ENCODE measurements around the gene UPK3B.
"Not testable (repeated sequence)": the region's sequence is repeated elsewhere in the genome, so short reads cannot be mapped to it uniquely, and the experiment has no call there.

The UPK3B gene

GRCh38 chr7:76482660-76483059, 27.7 kb upstream of the UPK3B start:
- not testable (repeated sequence) for H3K27me3 Mint-ChIP-seq; H3K36me3 Mint-ChIP-seq (ENCODE audit: low read depth)

DNA sequence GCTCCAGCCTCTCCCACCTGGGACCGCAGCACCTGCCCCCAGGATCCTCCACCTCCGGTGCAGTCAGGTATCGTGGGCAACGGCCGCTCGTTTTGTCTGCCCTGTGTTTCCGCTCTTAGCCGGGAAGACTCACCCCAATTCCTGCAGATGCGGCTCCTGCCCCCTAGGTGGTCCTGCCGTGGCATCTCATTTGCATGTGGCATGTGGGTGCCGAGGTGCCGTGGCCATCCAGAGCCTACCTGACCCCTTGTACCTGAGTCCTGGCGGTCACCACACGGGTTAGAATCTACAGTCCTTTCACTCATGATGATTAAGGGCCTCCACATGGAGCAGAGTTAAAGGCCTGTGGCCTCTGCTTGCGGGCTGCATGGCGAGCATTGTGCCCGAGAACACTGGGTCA, 27.3 kb upstream of the UPK3B start:
- H3K4me3 Mint-ChIP-seq; ATAC-seq; H3K27ac Mint-ChIP-seq; DNase-seq; H3K9me3 Mint-ChIP-seq; H3K36me3 Mint-ChIP-seq (ENCODE audit: low read depth); H3K27me3 Mint-ChIP-seq; H3K4me1 Mint-ChIP-seq: not testable (repeated sequence)

More at GRCh38 chr7:76482660-76483059, 27.7 kb upstream of the UPK3B start:
- ATAC-seq, H3K27ac Mint-ChIP-seq, DNase-seq, H3K4me1 Mint-ChIP-seq, H3K9me3 Mint-ChIP-seq, H3K4me3 Mint-ChIP-seq: not testable (repeated sequence)

GRCh38 chr7:76484456-76484855, 25.9 kb upstream of the UPK3B start:
- H3K4me1 Mint-ChIP-seq; H3K27me3 Mint-ChIP-seq; H3K36me3 Mint-ChIP-seq (ENCODE audit: low read depth); H3K9me3 Mint-ChIP-seq; H3K27ac Mint-ChIP-seq; ATAC-seq; DNase-seq; H3K4me3 Mint-ChIP-seq: not testable (repeated sequence)

DNA sequence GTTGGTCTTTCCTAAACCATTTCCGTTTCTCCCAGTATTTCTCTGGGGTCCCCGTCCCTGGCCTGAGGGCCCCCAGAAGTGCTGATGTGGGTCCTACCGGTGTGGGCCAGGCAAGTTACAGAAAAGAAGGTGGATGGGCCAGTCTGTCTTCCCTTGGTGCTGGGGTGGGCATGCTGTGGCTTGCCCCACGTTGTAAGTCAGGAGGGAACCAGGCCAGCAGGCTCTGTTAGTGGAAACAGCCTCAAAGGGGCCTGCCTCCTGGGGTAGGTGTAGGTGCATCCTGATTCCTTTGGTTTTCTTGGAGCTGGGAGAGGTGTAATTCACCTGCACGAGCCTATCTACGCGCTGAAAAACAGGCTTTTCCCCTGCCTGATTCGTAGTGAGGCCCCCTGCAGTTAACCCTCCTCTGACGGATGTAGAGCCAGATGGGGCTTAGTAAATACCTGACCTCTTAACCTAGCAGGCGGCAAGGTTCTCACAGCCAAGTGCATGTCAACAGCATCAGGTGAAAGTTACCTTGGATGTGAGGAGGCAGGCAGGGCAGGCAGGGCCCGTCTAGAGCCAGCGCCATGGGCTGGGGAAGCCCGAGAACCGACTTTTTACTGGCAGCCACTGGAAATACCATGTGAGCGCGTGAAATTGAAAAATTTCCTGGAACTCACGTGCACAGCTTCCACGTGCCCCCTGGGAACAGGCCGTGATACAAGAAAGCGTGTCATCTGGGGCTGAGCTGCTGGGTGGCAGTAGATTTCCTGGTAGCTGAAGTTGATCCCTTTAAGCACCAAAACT, 24.3 kb upstream of the UPK3B start:
- H3K36me3 Mint-ChIP-seq (ENCODE audit: low read depth); H3K4me3 Mint-ChIP-seq; H3K9me3 Mint-ChIP-seq; H3K27ac Mint-ChIP-seq; H3K27me3 Mint-ChIP-seq; H3K4me1 Mint-ChIP-seq; DNase-seq: not testable (repeated sequence)
- peak; percentile 13 for ATAC-seq

DNA sequence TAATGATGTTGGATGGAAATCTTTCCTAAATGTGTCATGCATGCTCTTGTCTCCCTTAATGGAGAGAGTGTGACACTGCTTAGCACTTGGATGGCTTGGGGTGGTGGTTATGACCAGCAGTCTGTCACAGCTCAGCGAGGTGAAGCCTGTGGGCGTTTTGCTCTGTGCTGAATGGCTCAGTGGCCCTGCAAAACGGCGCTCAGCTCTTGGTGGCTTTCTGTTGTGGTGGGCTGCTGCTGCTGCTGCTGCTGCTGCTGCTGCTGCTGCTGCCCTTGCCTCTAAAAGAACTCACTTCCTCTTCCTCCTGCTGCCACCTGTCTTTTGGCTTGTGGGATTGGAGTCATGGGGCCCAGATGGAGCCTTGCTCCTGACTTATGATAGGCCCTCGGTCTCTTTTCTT, 23.7 kb upstream of the UPK3B start:
- not testable (repeated sequence) for H3K27me3 Mint-ChIP-seq; H3K4me1 Mint-ChIP-seq; H3K9me3 Mint-ChIP-seq; H3K36me3 Mint-ChIP-seq (ENCODE audit: low read depth)
- peak; percentile 31 for DNase-seq
- ATAC-seq = peak; percentile 99
- peak overlapping the region; percentile 80 for H3K27ac Mint-ChIP-seq
- H3K4me3 Mint-ChIP-seq = peak overlapping the region; percentile 21

DNA sequence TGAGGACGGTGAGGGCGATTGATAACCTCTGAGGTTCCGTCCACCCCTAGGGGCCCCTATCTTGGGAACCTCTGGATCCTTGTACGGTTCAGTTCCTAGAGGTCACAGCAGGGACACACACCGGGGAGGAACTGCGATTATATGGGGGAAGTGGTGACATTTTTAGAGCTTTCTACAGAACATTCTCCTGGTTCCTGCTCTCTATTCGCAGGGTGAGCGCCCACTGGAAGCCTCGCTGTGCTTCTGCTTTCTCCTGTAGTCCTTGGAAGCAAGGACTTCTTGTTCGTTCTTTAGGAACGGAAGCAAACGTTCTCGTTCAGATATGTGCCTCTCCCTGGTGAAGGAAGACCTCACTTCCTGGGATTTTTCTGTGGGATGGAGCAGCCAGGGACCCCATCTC, 22.4 kb upstream of the UPK3B start:
- H3K4me1 Mint-ChIP-seq; ATAC-seq; H3K4me3 Mint-ChIP-seq; H3K9me3 Mint-ChIP-seq; H3K27me3 Mint-ChIP-seq; H3K36me3 Mint-ChIP-seq (ENCODE audit: low read depth); H3K27ac Mint-ChIP-seq; DNase-seq: not testable (repeated sequence)

DNA sequence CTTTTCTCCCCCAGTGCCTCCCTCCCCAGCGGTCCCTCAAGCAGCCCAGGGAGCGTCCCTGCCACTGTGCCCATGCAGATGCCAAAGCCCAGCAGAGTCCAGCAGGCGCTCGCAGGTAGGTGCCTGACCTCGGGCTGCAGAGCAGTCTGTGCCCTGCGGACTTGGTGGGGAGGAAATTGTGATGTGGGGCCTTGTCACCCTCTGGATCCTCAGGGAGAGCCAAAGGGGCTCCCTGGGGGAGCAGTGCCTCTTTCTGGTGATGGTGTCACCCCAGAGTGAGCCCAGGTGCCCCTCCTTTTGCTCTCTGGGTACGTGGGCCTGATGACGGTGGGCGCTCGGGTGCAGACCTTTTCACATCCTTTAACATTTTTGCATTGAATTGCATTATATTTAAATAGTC, 18.2 kb upstream of the UPK3B start:
- not testable (repeated sequence) for H3K36me3 Mint-ChIP-seq (ENCODE audit: low read depth); H3K4me3 Mint-ChIP-seq; H3K27me3 Mint-ChIP-seq; H3K27ac Mint-ChIP-seq; H3K4me1 Mint-ChIP-seq; DNase-seq; H3K9me3 Mint-ChIP-seq
- peak; percentile 9 for ATAC-seq

DNA sequence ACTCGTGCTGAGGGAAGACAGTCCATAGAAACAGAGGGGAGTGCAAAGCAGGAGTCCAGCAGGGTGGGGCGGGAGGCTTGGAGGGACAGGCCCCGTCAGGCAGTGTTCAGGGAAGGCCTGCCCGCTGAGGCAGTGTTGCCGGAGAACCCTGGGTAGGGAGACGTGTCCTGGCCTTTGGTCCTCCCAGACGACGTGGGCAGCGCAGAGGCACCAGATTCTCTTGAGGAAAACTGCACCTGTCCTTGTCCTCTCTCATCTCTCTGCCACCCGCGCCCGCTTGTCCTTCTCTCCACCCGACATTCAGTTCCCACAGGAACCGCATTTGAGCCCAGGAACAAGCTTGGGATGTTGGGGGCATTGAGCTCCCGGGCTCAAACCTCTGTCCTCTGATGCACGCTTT, 14.6 kb upstream of the UPK3B start:
- not testable (repeated sequence) for DNase-seq; H3K27ac Mint-ChIP-seq; H3K4me3 Mint-ChIP-seq; H3K9me3 Mint-ChIP-seq; H3K4me1 Mint-ChIP-seq; ATAC-seq; H3K27me3 Mint-ChIP-seq; H3K36me3 Mint-ChIP-seq (ENCODE audit: low read depth)

DNA sequence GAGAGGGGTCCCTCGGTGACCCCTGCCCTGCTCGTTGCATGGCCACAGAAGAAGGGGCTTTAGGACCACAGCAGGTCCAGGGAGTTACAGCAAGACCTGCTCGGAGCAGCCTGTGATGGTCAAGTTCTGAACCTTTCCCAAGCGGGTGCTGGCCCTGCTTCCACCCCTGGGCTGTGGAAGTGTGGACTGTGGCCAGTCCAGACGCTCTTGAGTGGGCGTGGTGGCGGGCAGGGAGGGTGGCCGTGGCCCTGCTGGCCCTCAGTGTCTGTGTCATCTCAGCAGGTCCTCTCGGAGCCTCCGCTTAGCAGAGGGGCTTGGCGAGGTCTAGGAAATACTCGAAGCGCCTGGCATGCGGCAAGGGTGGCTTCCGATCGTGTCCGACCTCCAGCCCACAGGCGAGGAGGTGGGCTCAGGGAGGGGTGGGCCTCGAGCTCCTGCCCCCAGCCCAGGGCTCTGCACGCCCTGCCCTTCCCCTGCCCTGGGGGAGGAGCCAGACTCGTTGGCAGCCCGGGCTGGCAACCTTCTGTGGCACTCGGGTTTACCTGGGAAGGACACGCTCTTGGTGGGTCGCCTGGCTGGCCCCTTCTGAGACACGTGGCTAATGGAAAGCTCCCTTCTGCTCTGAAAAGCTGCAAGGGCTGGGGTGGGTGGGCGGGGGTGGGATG, 12.3 kb upstream of the UPK3B start:
- not testable (repeated sequence) for H3K4me3 Mint-ChIP-seq; H3K36me3 Mint-ChIP-seq (ENCODE audit: low read depth); DNase-seq; H3K27me3 Mint-ChIP-seq; H3K4me1 Mint-ChIP-seq; ATAC-seq; H3K9me3 Mint-ChIP-seq; H3K27ac Mint-ChIP-seq

DNA sequence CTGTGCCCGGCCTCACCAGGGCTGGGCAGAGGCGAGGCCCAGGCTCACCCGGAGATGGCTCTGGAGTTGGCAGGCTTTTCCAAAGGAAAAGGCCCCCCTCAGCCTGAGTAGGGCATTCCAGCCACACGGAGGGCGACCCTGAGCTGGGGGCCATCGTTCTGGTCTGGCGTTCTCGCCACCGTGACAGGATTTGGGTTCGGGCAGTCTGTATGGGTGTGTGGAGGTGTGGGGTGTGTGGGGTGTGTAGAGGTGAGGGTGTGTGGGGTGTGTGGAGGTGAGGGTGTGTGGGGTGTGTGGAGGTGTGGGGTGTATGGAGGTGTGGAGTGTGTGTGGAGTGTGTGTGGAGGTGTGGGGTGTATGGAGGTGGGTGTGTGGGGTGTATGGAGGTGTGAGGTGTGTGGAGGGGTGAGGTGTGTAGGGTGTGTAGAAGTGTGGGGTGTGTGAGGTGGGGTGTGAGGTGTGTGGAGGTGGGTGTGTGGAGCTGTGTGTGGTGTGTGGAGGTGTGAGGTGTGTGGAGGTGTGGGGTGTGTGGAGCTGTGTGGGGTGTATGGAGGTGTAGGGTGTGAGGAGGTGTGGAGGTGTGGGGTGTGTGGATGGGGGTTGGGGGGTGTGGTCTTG, 11.7 kb upstream of the UPK3B start:
- not testable (repeated sequence) for DNase-seq; H3K4me1 Mint-ChIP-seq; H3K27ac Mint-ChIP-seq; ATAC-seq; H3K36me3 Mint-ChIP-seq (ENCODE audit: low read depth); H3K4me3 Mint-ChIP-seq; H3K27me3 Mint-ChIP-seq; H3K9me3 Mint-ChIP-seq

- H3K36me3 Mint-ChIP-seq (ENCODE audit: low read depth); H3K9me3 Mint-ChIP-seq; DNase-seq; ATAC-seq; H3K27ac Mint-ChIP-seq; H3K4me1 Mint-ChIP-seq; H3K4me3 Mint-ChIP-seq; H3K27me3 Mint-ChIP-seq: not testable (repeated sequence)
Measured at GRCh38 chr7:76499201-76499923, 11.0 kb upstream of the UPK3B start.

GRCh38 chr7:76499924-76500241, 10.5 kb upstream of the UPK3B start:
- H3K36me3 Mint-ChIP-seq (ENCODE audit: low read depth); DNase-seq; H3K27ac Mint-ChIP-seq; H3K4me1 Mint-ChIP-seq; H3K27me3 Mint-ChIP-seq; H3K9me3 Mint-ChIP-seq; H3K4me3 Mint-ChIP-seq: not testable (repeated sequence)
- ATAC-seq = peak; percentile 62

DNA sequence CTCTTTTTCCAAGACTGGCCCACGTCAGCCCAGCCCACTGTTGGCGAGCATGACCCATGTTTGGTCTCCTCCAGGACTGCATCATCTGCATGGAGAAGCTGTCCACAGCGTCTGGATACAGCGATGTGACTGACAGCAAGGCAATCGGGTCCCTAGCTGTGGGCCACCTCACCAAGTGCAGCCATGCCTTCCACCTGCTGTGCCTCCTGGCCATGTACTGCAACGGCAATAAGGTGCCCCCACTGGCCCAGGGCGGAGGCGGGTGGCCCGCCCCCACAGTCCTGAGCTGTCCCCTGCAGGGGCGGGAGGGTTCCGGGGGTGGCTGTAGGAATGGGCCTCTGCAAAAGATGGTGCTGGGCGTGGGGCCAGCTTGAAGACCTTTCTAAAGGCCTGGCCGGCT, 8.1 kb upstream of the UPK3B start:
- not testable (repeated sequence) for H3K27me3 Mint-ChIP-seq; ATAC-seq; H3K36me3 Mint-ChIP-seq (ENCODE audit: low read depth); DNase-seq; H3K4me3 Mint-ChIP-seq; H3K4me1 Mint-ChIP-seq; H3K9me3 Mint-ChIP-seq; H3K27ac Mint-ChIP-seq

DNA sequence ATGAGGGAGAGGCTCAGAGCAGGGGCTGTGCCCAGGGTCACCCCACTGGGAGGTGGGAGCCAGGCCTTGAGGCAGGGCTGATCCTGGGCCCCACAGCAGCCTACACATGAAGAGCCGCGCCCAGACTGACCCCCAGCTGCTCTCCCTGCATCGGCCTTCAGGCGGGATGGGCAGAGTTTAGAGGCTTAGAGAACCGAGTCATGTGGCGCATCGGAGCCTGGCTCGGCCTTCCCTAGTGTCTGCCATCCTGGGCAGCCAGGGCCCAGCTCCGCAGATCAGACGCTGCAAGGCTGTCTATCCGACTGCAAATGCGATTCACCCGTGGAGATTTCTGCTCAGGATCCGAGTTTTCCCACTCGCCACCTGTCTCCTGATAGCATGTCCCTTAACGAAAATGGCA, 7.5 kb upstream of the UPK3B start:
- H3K9me3 Mint-ChIP-seq; H3K27me3 Mint-ChIP-seq; ATAC-seq; H3K4me1 Mint-ChIP-seq; H3K27ac Mint-ChIP-seq; H3K4me3 Mint-ChIP-seq; DNase-seq; H3K36me3 Mint-ChIP-seq (ENCODE audit: low read depth): not testable (repeated sequence)

DNA sequence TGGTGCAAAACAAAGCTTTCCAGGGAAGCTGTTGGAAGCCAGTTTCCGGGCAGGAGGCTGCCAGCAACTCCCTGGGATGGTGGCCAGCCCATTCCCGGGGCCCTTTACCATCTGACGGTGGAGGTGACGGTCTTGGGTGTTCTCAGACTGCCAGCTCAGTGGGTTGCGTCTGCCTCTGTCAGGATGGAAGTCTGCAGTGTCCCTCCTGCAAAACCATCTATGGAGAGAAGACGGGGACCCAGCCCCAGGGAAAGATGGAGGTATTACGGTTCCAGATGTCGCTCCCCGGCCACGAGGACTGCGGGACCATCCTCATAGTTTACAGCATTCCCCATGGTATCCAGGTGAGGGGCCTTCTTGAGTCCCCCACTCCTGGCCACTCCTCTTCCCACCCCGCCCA, 7.1 kb upstream of the UPK3B start:
- not testable (repeated sequence) for H3K27me3 Mint-ChIP-seq

More for the DNA sequence above, 7.1 kb upstream of the UPK3B start:
- DNase-seq; ATAC-seq; H3K4me1 Mint-ChIP-seq; H3K4me3 Mint-ChIP-seq; H3K27ac Mint-ChIP-seq; H3K9me3 Mint-ChIP-seq; H3K36me3 Mint-ChIP-seq (ENCODE audit: low read depth): not testable (repeated sequence)

All from activated naive CD8-positive, alpha-beta T cell treated with anti-CD3 and anti-CD28 coated beads, Interleukin-2, amount 50 U/mL, for 24 hours (primary cell).